A673 (cell line): ENCODE results near the gene NEK7.

Experiments used
- EZH2 ChIP-seq: fragments of 200-600 bp; sonication (generic); IDR thresholded peaks from 2 replicates; pipeline ENCODE4 v1.6.1; 2017; ENCODE audit warnings: borderline replicate concordance, low read depth, mild to moderate bottlenecking, mixed read lengths, antibody characterized with exemption, low read length; ENCODE audit not compliant: poor library complexity, severe bottlenecking
- TF ChIP-seq, protein P1 (sequence below): fragments of 300-800, 200-600 bp; sonication (generic); conservative IDR thresholded peaks from 2 replicates; pipeline ENCODE4 v1.5.1; 2017; ENCODE audit warnings: low read depth, mild to moderate bottlenecking, antibody characterized with exemption, low read length, moderate library complexity, mixed read lengths

DNA sequence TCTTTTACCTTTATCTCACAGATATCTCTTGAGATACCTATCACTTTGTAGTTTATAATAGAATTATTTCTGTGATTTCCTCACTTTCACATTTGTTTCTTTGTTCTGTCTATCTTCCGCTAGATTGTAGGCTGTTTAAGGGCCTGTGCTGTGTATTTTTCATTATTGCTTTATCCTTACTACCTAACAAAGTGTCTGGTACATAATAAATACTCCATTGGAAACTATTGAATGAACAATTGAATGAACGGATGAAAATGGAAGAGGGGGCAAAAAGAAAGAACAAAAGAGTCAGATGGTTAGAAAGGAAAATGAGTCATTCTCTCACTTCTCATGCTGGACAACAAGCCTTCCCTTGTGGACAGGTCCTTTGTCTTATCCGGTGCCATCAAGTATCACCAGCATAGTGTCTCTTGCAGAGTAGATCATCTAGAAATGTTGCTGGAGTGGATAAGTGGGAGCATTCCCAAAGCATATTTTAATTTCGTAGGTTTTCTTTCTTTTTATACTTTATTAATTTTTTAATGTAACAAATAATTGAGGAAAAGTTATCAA, 159.8 kb downstream of the NEK7 start:
- TF ChIP-seq, protein P1, sequence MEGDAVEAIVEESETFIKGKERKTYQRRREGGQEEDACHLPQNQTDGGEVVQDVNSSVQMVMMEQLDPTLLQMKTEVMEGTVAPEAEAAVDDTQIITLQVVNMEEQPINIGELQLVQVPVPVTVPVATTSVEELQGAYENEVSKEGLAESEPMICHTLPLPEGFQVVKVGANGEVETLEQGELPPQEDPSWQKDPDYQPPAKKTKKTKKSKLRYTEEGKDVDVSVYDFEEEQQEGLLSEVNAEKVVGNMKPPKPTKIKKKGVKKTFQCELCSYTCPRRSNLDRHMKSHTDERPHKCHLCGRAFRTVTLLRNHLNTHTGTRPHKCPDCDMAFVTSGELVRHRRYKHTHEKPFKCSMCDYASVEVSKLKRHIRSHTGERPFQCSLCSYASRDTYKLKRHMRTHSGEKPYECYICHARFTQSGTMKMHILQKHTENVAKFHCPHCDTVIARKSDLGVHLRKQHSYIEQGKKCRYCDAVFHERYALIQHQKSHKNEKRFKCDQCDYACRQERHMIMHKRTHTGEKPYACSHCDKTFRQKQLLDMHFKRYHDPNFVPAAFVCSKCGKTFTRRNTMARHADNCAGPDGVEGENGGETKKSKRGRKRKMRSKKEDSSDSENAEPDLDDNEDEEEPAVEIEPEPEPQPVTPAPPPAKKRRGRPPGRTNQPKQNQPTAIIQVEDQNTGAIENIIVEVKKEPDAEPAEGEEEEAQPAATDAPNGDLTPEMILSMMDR: no peak
- TF ChIP-seq EZH2: no peak
